HG03025 (cell line): Measurements from ENCODE around the gene IQUB.
"Not testable (repeated sequence)": the region's sequence is repeated elsewhere in the genome, so short reads cannot be mapped to it uniquely, and the experiment has no call there.

Experiments used
- ATAC-seq: cut with Tn5 transposase; IDR thresholded peaks from one replicate; pipeline ENCODE4 v1.9.1; 2021; ENCODE audit warnings: mild to moderate bottlenecking, moderate library complexity; ENCODE audit not compliant: unreplicated experiment, low FRiP score

IQUB gene

DNA sequence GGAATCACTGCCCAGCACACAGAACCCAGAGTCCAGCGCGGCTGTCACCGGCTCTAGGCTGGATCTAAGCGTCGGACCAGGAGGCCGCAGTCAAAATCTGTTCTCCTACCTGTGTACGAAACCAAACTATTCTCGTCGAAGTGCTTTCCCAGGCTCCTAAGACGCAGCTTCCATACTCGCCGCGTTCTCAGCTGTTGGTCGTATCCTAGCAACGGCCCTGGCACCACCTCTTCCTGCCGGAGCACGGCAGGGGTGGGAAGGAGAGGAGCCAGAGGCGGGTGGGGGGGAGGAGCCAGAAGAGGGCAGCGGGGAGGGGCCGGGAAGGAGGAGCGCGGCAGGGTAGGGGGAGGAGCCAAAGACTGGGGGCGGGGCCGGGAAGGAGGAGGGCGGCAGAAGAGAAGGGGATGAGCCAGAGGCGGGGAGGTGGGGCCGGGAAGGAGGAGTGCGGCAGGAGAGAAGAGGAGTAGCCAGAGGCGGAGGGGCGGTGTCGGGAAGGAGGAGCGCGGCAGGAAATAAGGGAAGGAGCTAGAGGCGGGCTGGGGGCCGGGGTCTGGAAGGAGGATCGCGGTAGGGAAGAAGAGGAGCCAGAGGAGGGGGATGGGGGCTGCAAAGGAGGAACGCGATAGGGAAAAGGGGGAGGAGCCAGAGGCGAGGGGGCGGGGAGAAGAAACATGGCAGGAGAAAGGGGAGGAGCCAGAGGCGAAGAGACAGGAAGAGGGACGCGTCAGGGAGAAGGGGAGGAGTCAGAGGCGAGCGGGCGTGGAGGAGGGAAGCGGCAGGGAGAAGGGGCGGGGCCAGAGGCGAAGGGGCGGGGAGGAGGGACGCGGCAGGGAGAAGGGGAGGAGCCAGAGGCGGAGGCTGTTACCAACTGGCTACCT is at the start of gene IQUB:
Gene IQUB (minus strand): TSS at position 213 of the 878 bp plus-strand sequence. CDS start 22,255 bp downstream, outside the sequence.
- peak; percentile 80 for ATAC-seq

DNA sequence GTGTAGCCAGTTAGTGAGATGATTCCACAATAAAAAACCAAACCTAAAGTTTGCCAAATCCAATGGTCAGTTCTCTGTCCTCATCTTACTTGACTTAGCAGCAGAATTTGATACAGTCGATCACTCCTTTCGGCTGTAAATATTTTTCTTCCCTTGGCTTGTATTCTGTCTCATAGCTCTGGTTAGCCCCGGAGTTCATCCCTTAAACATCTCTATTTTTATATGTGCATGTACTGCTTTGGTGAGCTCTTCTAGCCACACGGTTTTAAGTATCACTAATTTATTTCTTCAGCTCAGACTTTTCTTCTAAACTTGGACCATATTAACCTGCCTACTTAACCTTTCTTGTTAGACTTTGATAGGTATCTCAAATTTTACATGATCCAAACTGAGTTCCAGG is 49.4 kb upstream of the IQUB start:
- no peak for ATAC-seq

DNA sequence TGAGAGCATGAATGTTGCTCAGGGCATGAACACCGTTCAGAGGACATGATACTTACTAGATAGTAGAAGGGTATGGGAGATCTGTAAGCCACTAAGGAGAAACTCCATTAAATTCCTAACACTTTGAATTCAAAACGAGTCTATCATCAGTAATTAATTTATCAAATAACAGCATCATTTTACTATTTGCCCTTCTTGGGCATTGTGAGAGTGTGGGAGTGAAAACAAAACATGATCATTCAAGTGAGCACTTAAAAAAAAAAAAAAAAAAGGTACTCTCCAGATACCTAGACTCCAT is 46.7 kb upstream of the IQUB start:
- ATAC-seq, result no peak

DNA sequence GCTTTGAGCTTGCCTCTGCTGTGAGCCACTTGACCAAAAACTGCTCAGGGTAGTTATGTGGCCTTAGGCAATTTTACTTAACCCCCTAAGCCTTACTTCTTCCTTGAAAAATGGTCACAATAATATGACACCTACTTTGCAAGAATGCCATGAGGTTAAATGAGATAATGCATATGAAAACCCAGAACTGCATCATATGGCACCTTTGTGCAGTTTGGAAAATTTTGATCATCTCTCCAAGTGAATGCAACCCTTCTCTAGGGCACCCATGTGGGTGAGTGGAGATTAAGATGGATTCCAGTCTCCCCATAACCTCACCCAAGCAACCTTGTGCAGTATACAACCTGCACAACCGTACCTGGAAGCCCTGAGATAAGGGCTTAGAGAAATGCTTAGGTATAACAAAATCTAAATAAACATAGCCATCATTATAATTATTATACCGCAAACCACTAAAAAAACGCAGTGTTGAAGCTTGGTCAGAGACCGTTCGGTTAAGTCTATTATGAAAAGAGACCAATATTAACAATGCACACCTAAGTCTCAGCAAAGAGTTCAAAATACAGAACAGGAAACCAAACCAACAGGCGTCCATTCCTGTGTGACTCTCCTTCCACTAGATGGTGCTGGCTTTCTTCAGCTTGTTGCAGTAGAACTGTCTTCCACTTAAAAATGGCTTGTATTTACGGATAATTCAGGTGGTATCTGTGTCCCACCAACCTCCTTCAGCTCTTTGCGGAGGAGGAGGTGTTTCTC is 46.2 kb upstream of the IQUB start:
- no peak for ATAC-seq

DNA sequence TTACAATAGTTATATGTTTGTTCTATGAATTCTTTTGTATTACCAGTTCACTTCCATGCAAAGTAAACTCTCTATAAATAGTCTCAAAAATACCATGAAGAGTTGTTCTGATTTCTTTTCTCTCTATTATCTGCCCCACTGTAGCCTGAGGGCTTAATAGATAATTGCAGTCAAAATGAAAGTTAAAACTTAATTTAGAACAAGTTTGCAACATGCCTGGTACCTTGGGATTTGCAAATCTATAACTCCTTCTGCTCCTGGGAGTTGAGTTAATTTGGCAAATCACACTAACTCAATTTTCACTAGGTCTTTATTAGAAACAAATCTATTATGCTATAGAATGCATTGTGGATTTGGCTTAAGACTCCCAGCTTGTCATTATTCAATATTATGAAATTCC is 45.0 kb upstream of the IQUB start:
- ATAC-seq, result no peak

DNA sequence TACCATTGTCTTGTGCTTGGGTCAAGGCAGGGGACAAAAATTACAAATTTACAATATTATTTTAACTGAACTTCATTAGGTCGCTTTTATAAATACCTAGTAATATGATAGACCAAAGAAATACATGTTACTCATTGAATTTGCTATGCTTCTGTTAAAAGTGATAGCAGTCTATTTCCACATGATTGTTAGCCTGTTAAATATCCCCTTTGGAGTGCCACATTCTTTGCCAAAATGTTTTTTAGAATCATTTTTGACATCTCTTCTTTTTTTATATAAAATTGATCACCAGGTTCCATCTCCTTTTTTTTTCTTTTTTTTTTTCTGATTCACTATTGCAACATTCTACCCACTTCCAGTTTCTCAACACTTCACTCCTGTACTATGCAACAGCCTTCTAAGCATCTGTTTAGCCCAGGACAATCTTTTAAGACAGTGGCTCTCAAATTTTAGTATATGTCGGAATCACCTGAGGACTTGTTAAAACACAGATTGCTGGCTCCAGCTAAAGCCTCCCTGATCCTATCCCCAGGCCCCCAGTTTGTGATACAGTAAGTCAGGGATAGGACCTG is 39.6 kb upstream of the IQUB start:
- ATAC-seq, result no peak

DNA sequence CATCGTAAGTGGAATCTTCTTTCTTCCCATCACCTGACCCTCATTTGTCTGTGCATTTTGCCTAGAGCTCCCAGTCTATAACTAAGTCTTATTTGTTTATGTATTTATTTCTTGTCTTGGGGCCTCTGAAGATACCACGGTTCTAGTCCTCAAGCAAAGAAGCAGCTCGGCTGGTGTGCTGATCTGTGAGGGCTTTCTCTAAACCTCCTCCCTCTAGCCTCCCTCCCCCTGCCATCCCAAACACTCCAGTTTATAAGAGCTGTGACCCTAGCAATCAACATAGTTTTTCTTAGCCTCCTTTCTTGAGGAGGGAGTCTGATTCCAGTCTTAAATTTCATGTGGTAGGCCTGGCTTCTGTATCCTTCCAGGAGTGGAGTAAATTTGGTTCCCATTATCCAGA is 38.9 kb upstream of the IQUB start:
- no peak for ATAC-seq

DNA sequence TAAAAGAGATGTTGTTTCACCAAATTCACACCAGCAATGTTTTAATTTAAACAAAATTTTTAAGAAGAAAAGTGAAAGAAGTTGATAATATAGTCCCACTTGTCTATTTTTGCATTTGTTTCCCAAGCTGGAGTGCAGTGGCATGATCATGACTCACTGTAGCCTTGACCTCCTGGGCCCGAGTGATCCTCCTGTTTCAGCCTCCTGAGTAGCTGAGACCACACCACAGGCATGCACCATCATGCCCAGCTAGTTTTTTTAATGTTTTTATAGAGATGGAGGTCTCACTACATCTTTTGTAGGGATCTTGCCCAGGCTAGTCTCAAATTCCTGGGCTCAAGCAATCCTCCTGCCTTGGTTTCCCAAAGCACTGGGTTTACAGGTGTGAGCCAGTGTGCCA is 37.3 kb upstream of the IQUB start:
- no peak for ATAC-seq

DNA sequence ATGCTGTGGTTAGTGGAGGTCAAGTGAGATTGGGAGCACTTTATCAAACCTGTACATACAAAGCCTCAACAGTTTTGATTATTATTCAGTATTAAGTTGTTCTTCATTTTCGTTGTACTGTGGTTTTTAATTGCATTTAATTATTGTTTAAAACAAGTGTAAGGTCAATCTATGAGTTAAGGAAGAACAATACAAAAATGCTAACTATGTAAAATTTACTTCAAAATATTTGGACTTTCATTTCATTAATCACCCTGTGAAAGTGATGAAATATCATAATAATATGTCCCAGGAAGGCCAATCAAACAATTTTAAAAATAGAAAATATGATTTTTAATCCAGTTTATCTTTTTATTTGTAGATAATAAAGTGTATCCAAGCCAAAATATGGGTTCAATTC is 36.8 kb upstream of the IQUB start:
- ATAC-seq, result no peak

DNA sequence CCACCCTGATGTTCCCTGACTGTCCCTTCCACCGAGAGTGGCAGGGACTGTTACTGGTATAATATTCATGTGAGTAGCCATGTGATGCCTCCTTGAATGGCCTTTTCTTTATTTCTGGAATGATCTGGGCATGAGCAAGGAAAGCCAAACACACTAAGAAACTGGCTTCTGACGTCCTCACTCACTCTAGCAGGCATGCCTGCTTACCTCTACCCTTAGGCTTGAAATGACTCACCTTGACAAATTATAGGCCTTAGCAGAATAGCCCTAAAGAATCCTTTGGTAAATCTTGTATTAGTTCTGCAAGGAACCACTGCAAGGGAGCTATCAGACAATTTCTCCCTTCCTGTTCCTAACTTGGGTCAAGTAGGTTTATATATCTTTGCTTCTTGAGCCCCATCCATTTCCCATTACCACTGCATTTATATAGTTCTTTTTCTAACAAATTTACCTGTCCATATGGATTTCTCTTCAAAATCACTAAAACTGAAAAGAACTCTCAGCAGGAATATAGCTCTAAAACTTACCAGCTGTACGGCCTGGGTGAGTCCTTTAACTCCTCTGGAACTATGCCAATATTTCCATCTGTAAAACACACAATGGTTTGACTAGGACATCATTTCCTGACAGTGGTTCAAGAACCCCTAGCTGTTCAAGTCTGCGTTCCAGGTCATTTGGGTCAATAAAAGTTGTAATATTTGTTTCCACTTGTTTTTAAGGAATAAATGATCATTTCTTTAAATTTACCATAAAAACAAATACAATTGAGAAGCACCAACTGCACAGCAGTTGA is 36.2 kb upstream of the IQUB start:
- no peak for ATAC-seq

DNA sequence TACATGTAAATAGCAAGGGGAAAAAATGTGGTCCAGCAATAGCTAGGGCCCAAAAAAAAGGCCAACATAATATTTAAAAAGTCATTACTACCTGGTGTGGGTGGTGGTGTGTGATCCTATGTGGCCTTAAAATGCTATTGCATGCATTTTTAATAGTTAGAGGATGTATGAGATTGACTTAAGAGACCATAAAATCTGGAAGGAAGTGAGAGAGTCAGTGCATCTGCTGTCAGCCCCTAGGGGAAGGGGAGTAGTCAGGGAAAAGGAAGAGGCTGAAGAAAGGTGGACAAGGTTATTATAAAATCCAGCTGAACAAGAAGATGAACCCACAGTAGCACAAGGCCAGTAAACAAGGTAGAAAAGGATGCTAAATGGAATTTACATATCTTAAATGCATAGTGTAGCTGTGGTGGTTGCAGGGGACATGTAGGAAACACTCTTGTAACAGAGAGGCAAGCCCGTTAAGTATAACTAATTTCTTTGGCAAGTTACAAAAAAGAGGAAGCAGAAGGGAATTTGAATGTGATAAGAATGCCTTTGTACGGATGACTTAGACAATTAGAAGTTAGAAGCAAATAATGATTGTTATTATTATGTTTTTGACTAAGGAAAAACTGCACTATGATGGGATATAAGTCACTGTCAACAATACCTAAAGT is 35.1 kb upstream of the IQUB start:
- no peak for ATAC-seq

DNA sequence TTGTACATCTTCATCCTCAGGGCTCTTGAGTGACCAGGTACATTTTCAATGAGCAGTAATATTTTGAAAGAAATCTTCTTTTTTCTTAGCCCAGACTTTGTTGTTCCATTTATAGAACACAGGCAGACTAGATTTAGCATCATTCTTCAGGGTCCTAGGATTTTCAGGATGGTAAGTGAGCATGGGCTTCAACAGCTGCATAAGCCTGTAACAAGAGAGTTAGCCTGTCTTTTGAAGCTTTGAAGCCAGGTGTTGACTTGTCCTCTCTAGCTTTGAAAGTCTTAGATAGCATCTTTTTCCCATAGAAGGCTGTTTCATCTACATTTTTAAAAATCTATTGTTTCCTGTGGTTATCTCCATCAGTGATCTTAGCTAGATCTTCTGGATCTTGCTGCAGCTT is 27.7 kb upstream of the IQUB start:
- ATAC-seq, result no peak

DNA sequence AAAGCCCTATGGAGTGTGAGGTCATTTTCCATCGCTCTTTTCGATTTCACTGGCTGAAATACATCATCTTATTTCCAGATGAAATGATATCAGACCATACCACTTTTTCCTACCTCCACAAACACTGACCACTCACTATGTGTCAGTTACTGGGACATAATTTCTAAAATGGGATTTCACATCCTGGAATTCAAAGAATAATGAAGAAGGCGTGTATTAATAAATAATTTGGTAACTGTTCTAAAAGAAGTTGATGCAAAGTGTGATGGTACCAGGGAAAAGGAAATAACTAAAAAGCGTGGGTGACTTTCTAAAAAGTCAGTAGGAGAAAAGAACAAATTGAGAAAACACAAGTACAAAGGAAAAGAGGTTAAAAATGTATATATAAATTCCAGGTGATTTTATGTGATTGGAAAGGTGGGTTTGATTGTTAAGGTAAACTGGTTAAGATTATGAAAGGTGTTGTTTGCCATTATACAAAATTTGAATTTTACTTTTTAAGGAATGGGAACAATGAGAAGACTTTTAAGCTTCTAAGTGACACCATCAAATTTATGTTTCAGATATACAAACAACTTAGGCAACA is 24.0 kb upstream of the IQUB start:
- no peak for ATAC-seq

DNA sequence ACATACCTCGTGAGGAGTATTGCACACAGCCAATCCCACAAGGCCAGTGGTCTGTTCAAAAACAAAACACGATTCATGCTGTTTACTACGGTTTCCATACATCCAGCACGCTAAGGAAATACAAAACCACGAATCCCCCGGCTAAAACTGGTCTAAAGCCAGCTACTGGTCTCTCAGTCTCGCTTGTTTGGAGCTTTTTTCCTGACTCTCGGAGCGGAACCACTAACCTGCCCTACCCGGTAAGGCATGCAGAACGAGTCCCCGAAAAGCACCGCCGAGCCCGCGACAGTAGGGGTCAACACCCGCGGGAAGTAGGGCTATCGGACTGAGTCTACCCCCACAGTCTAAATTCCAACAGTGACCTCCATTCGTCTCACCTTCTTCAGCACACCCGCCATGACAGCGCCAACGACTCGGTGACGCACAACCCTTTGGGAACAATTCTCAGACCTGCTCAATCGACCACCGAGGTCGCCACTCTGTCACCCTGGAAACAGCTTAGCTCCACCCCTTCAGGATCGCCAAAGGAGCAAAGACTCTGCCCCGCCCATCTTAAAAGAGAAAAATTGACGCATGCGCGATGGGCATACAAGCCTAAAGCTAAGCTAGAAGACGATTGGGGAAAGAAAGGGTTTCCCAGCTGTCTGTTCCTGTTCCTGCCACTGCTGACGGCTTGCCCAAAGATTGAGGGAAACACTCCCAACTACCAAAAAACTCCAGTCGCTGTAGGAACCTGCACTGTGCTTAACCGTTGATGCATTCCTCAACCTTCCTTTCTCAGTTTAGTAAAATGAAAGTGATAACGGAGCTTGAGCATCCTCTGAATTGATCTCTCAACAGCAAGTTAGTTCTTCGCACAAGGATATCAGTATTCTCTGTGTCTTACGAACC is 23.2 kb upstream of the IQUB start, which contains the start of gene NDUFA5:
Gene NDUFA5 (minus strand): TSS at position 421 of the 891 bp plus-strand sequence. CDS start 23 bp downstream, at position 398.
- peak; percentile 97 for ATAC-seq

DNA sequence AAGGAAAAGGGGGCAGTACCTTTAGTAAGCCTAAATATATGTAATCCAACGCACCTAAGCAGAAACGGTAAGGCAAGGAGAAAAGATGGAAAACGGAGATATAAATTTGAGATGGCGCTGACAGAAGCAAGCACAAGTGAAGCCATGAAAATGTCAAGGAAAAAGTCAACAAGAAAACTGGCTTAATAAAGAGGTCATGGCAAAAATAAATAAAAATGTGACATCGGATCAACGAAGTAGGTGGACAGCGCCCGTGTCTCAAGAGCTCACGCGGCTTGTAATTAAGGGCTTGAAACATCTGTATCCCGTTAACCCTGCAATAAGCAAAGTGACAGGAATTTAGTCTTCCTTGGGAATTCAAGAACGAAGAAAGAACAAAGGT is 22.6 kb upstream of the IQUB start:
- no peak for ATAC-seq

DNA sequence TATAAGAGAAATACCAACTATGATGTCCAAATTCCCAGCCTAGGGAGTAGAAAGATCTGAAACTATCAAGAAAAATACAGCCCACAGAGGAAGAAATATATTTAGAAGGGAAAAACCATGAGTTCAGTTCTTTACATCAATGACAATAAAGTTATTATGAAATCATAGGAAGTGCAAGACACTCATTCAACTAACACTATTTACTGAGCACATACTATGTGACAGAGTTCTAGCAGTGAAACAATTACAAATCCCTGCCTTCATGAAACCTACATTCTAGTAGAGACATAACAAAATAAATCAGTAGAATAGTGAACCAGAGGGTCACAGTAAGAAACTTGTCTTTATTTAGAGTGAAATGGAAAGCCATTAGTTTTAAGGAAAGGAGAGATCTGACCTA is 21.1 kb upstream of the IQUB start:
- ATAC-seq, result no peak

DNA sequence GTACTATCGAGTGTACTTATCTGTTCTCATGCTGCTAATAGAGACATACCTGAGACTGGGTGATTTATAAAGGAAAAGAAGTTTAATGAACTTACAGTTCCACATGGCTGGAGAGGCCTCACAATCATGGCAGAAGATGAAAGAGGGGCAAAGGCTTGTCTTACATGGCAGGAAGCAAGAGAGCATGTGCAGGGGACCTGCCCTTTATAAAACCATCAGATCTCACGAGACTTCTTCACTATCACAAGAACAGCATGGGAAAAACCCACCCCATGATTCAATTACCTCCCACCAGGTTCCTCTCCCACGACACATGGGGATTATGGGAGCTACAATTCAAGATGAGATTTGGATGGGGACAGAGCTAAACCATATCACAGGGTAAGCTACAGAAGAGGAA is 18.8 kb upstream of the IQUB start:
- ATAC-seq, result no peak

DNA sequence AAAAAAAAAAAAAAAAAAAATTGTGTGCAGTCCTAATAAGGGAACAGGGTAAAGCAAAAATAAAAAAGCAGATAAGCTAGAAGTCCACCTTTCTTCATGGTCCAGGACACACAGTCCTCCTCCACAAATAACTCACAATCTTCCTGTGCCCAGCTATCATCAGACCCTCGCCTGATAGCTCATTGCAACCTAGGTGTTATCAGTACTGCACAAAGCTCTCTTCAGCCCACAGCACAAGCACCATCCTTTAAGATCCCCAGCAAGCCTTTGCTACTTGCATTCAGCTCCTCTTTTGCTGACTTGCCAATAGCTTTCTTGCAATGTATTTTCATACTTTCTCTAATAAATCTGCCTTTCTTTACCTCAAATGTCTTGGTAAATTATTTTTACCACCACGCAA is 18.2 kb upstream of the IQUB start:
- ATAC-seq, result no peak

DNA sequence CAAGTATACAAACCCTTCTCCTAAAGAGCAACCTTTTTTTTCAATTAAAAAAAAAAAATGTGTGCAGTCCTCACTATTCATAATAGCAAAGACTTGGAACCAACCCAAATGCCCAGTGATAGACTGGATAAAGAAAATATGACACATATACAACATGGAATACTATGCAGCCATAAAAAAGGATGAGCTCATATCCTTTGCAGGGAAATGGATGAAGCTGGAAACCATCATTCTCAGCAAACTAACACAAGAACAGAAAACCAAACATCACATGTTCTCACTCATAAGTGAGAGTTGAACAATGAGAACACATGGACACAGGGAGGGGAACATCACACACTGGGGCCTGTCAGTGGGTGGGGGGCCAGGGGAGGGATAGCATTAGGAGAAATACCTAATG is 17.7 kb upstream of the IQUB start:
- not testable (repeated sequence) for ATAC-seq
